SJSA1 (cell line): ENCODE results near the gene SPTA1. TPM values are rescaled to one million over a fixed set of nuclear protein-coding genes. Genes with fewer than 3 reads are reported as not detected.

Experiments
- DNase-seq, 2 experiments: peaks; one replicate each; pipeline ENCODE4 v3.0.0-alpha.2; 2015 to 2020; ENCODE audit warnings: low spot score in 2 of 2, low read depth in 1 of 2
- H3K27ac ChIP-seq: fragments of 250-450 bp; sonication (Bioruptor Pico); 2 replicates; pipeline ENCODE4 v1.5.1; 2020; ENCODE audit warnings: mild to moderate bottlenecking, moderate library complexity
- H3K27me3 ChIP-seq: fragments of 250-450 bp; sonication (Bioruptor Pico); replicated peaks from 2 replicates; pipeline ENCODE4 v1.5.1; 2020; ENCODE audit warnings: mild to moderate bottlenecking, moderate library complexity
- H3K36me3 ChIP-seq: fragments of 250-450 bp; sonication (Bioruptor Pico); 2 replicates; pipeline ENCODE4 v1.5.1; 2020; ENCODE audit warnings: mild to moderate bottlenecking
- H3K4me1 ChIP-seq: fragments of 250-450 bp; sonication (Bioruptor Pico); replicated peaks from 2 replicates; pipeline ENCODE4 v1.6.1; 2021; ENCODE audit warnings: mild to moderate bottlenecking
- H3K4me3 ChIP-seq: fragments of 250-450 bp; sonication (Bioruptor Pico); 2 replicates; pipeline ENCODE4 v1.5.1; 2020; ENCODE audit warnings: mild to moderate bottlenecking
- H3K9me3 ChIP-seq: fragments of 250-450 bp; sonication (Bioruptor Pico); replicated peaks from 2 replicates; pipeline ENCODE4 v1.5.1; 2020; ENCODE audit warnings: mild to moderate bottlenecking
- total RNA-seq: library from RNA; depleted of rRNA; stranded (reverse); fragments of >200 nt; shearing (Covaris generic); gene quantifications from 2 replicates; pipeline ENCODE4 v1.2.3, GENCODE V29; 2014

SPTA1 gene
- total RNA-seq, 1 experiment from 2014 or later, result not detected

- no peaks in the 10 kb centered on the region for H3K36me3 ChIP-seq
- no peak for DNase-seq
- no peak overlapping the region for H3K27ac ChIP-seq
- H3K4me1 ChIP-seq, result no peaks in the 10 kb centered on the region
- no peak overlapping the region for H3K4me3 ChIP-seq
- peaks cover 4% of the 10 kb centered on the region; the same call in 1 of the 2 replicates for H3K27me3 ChIP-seq
- H3K9me3 ChIP-seq, result no peaks in the 10 kb centered on the region
Measured at GRCh38 chr1:158654571-158654970, 31.9 kb downstream of the SPTA1 start.

GRCh38 chr1:158654086-158654485 is 32.4 kb downstream of the SPTA1 start:
- no peak for DNase-seq
- no peak overlapping the region for H3K4me3 ChIP-seq
- no peaks in the 10 kb centered on the region for H3K4me1 ChIP-seq
- H3K27me3 ChIP-seq, result peaks cover 4% of the 10 kb centered on the region; the same call in 1 of the 2 replicates
- no peak overlapping the region for H3K27ac ChIP-seq
- no peaks in the 10 kb centered on the region for H3K9me3 ChIP-seq
- H3K36me3 ChIP-seq, result no peaks in the 10 kb centered on the region

- Histone ChIP-seq H3K4me1 (no peaks in the 10 kb centered on the region), H3K36me3 (no peaks in the 10 kb centered on the region), H3K4me3 (no peak overlapping the region), H3K9me3 (no peaks in the 10 kb centered on the region), H3K27me3 (peaks cover 4% of the 10 kb centered on the region; the same call in 1 of the 2 replicates), H3K27ac (no peak overlapping the region)
- DNase-seq, result no peak
Measured at GRCh38 chr1:158652721-158653334, 33.7 kb downstream of the SPTA1 start.

DNA sequence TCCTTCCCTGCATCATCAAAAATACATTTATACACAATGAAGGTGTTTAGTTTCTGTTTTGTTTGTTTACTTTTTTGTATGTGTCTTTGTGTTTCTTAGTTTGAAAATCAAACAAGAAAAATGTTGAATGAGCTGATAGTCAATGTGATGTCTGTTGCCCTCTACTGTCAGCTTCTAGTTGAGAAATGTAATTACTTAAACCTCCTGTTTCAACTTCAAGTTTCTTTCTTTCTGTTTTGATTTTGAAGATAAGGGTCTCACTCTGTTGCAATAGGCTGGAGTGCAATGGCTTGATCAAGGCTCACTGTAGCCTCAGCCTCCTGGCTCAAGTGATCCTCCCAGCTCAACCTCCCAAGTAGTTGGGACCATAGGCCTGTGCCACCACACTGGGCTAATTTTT is 37.5 kb downstream of the SPTA1 start:
- no peaks in the 10 kb centered on the region for H3K4me1 ChIP-seq
- no peak overlapping the region for H3K27ac ChIP-seq
- no peaks in the 10 kb centered on the region for H3K36me3 ChIP-seq
- H3K27me3 ChIP-seq, result no peaks in the 10 kb centered on the region
- H3K4me3 ChIP-seq, result no peak overlapping the region
- DNase-seq, result no peak
- H3K9me3 ChIP-seq, result no peaks in the 10 kb centered on the region

GRCh38 chr1:158646465-158646864 is 40.0 kb downstream of the SPTA1 start:
- Histone ChIP-seq H3K4me3 (no peak overlapping the region), H3K27ac (no peak overlapping the region)
- no peak for DNase-seq

DNA sequence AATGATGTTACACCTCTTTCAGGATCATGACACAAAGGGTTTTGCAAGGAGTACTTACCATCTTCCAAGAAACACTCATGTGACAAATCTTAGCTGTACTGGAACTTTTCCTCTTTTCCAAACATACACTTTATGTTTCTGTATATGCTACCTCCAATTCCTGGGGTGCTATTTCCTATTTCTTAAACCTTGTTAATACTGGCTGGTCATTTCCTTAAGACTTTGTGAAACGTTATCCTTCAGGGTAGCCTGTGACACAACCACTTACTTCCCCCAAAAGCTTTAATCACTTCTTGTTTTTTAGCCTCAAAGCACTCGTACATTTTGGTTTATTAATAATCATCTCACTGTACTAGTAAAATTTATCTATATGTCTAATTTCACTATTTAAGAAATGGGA is 42.1 kb downstream of the SPTA1 start:
- Histone ChIP-seq H3K4me3 (no peak overlapping the region), H3K27me3 (no peaks in the 10 kb centered on the region), H3K27ac (no peak overlapping the region), H3K9me3 (no peaks in the 10 kb centered on the region), H3K36me3 (no peaks in the 10 kb centered on the region), H3K4me1 (no peaks in the 10 kb centered on the region)
- DNase-seq, result no peak

More at GRCh38 chr1:158646465-158646864, 40.0 kb downstream of the SPTA1 start:
- H3K4me1 ChIP-seq, result no peaks in the 10 kb centered on the region
- H3K36me3 ChIP-seq, result no peaks in the 10 kb centered on the region
- H3K9me3 ChIP-seq, result no peaks in the 10 kb centered on the region
- no peaks in the 10 kb centered on the region for H3K27me3 ChIP-seq

- Histone ChIP-seq H3K4me3 (no peak overlapping the region), H3K27me3 (no peaks in the 10 kb centered on the region), H3K4me1 (no peaks in the 10 kb centered on the region), H3K36me3 (no peaks in the 10 kb centered on the region), H3K27ac (no peak overlapping the region), H3K9me3 (no peaks in the 10 kb centered on the region)
- DNase-seq, result no peak
Measured at GRCh38 chr1:158638904-158639303, 47.6 kb downstream of the SPTA1 start.

GRCh38 chr1:158638146-158638545 is 48.4 kb downstream of the SPTA1 start:
- Histone ChIP-seq H3K36me3 (no peaks in the 10 kb centered on the region), H3K27ac (no peak overlapping the region), H3K4me3 (no peak overlapping the region), H3K27me3 (no peaks in the 10 kb centered on the region), H3K9me3 (no peaks in the 10 kb centered on the region), H3K4me1 (no peaks in the 10 kb centered on the region)
- no peak for DNase-seq

- no peaks in the 10 kb centered on the region for H3K9me3 ChIP-seq
- no peak overlapping the region for H3K4me3 ChIP-seq
- H3K36me3 ChIP-seq, result no peaks in the 10 kb centered on the region
- H3K4me1 ChIP-seq, result no peaks in the 10 kb centered on the region
- H3K27me3 ChIP-seq, result no peaks in the 10 kb centered on the region
- DNase-seq, result no peak
- no peak overlapping the region for H3K27ac ChIP-seq
Measured at GRCh38 chr1:158613764-158614163, 72.8 kb downstream of the SPTA1 start.

DNA sequence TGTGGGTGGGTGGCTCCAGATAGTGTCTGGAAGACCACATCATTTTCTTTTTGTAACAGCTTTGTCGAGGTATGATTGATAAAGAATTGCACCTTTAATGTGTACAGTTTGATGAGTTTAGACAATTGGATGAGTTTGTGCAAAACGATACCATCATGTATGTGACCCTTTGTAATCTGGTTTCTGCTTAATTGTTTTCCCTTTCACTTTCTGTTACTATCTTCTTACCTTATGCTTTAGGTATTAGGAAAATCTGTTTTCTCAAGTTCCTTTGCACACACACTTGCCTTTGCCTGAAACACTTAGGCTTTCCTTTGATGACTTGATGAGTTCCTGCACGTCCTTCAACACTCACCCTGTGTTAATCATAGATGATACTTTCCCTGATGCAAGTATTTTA is 74.6 kb downstream of the SPTA1 start:
- H3K4me1 ChIP-seq, result no peaks in the 10 kb centered on the region
- no peaks in the 10 kb centered on the region for H3K9me3 ChIP-seq
- no peak overlapping the region for H3K27ac ChIP-seq
- no peak for DNase-seq
- H3K4me3 ChIP-seq, result no peak overlapping the region
- H3K36me3 ChIP-seq, result no peaks in the 10 kb centered on the region
- H3K27me3 ChIP-seq, result no peaks in the 10 kb centered on the region

GRCh38 chr1:158607296-158607695 is 79.2 kb downstream of the SPTA1 start:
- DNase-seq, result no peak
- no peaks in the 10 kb centered on the region for H3K9me3 ChIP-seq
- H3K27ac ChIP-seq, result no peak overlapping the region
- H3K4me1 ChIP-seq, result no peaks in the 10 kb centered on the region
- no peaks in the 10 kb centered on the region for H3K36me3 ChIP-seq
- no peak overlapping the region for H3K4me3 ChIP-seq
- no peaks in the 10 kb centered on the region for H3K27me3 ChIP-seq

DNA sequence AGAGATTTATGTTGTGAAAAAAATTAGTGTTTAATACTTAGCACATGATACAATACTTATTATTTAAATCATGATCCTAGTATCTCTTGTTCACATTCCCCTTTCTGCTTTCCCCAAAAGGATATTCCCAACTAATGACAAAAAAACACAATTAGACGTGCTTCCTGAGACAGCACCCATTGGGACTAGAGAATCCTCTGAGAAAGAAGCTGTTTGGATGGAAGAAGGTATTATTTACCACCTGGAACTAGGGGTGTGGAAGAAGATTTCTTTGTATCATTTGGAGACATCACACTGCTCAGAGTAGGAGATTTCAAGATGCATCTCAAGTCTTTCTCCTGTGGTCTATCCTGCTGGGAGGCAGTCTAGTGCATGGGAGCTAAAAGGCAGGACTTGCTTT is 81.5 kb downstream of the SPTA1 start, which contains the start of gene OR10Z1:
OR10Z1 (plus strand) TSS at position 301 of the 400 bp plus-strand sequence. CDS start 1,171 bp downstream, outside the sequence.
- no peak within 1 kb of the TSS for H3K27ac ChIP-seq
- DNase-seq, result no peak
- H3K4me3 ChIP-seq, result no peak within 1 kb of the TSS
- H3K4me1 ChIP-seq, result no peaks in the 10 kb centered on the region
- H3K9me3 ChIP-seq, result no peaks in the 10 kb centered on the region
- H3K36me3 ChIP-seq, result no peaks in the 10 kb centered on the region
- no peaks in the 10 kb centered on the region for H3K27me3 ChIP-seq

GRCh38 chr1:158600735-158601134 is 85.8 kb downstream of the SPTA1 start:
- Histone ChIP-seq H3K4me3 (no peak overlapping the region), H3K27ac (no peak overlapping the region), H3K9me3 (0 out of 2 replicates have a peak, but pooled peaks cover 2% of the 10 kb centered on the region), H3K36me3 (no peaks in the 10 kb centered on the region), H3K4me1 (no peaks in the 10 kb centered on the region), H3K27me3 (no peaks in the 10 kb centered on the region)
- no peak for DNase-seq

DNA sequence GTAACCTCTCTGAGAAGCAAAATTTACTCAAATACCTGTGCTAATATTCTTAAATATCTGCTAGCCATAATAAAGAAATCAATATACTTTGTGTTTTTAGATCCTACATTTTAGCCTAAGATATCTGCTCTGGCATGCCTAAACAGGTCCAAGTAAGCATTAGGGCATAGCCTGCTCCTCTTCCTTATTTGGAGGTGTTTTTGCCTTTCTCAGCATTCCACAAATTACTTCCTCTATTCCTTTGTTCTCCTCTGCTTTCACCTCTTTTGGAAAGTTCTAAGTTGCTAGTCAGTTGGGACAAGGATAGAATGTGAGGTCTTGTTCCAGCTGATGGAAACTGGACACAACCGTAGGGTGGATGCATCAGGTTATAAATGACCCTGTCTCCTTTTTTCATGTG is 99.6 kb downstream of the SPTA1 start:
- no peak for DNase-seq
- H3K27ac ChIP-seq, result no peak overlapping the region
- no peaks in the 10 kb centered on the region for H3K27me3 ChIP-seq
- H3K4me1 ChIP-seq, result no peaks in the 10 kb centered on the region
- H3K36me3 ChIP-seq, result no peaks in the 10 kb centered on the region
- H3K9me3 ChIP-seq, result no peaks in the 10 kb centered on the region
- H3K4me3 ChIP-seq, result no peak overlapping the region

DNA sequence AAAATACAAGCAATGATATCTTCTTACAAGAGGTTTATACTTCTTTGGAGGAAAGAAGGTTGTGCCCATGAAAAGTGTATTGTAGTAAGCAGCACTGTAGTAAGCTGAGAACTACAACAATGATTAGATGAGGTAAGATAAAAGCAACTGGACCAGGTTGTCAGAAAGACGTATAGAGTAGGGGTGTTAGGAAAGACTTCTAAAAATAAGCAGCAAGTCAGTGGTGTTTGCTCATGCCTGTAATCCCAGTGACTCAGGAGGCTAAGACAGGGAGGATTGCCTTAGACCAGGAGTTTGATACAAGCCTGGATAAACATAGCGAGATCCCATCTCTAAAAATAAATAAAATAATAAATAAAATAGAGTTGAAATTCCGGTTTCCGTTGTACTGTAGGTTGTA is 102.6 kb downstream of the SPTA1 start:
- Histone ChIP-seq H3K27me3 (no peaks in the 10 kb centered on the region), H3K27ac (no peak overlapping the region), H3K9me3 (no peaks in the 10 kb centered on the region), H3K36me3 (no peaks in the 10 kb centered on the region), H3K4me3 (no peak overlapping the region), H3K4me1 (no peaks in the 10 kb centered on the region)
- DNase-seq, result no peak
